Colonic mucosa (tissue), 4 donors: ENCODE results near the gene RFWD3. TPM values are rescaled to one million over a fixed set of nuclear protein-coding genes. Genes with fewer than 3 reads are reported as not detected.

ENCODE experiments used
- DNase-seq: peaks from one replicate; pipeline ENCODE4 v3.0.0-alpha.2; 2020
- H3K27ac ChIP-seq: fragments of 200-600 bp; one replicate; pipeline ENCODE4 v1.8.0; 2021
- H3K27me3 ChIP-seq: fragments of 200-600 bp; one replicate; pipeline ENCODE4 v1.8.0; 2021
- H3K36me3 ChIP-seq: fragments of 200-600 bp; one replicate; pipeline ENCODE4 v1.8.0; 2021
- H3K4me1 ChIP-seq: fragments of 200-600 bp; one replicate; pipeline ENCODE4 v1.8.0; 2021; ENCODE audit warnings: mild to moderate bottlenecking
- H3K4me3 ChIP-seq: fragments of 200-600 bp; one replicate; pipeline ENCODE4 v1.8.0; 2021
- H3K9ac ChIP-seq, 2 donors: one replicate each; pipeline ENCODE4 v1.7.0; 2013; ENCODE audit warnings: control low read depth in 2 of 2, low read depth in 2 of 2, low read length in 2 of 2
- H3K9me3 ChIP-seq: fragments of 200-600 bp; one replicate; pipeline ENCODE4 v1.8.0; 2021
- CTCF ChIP-seq: fragments of 200-600 bp; IDR thresholded peaks from one replicate; pipeline ENCODE4 v1.8.0; 2022; ENCODE audit warnings: antibody characterized with exemption, mild to moderate bottlenecking
- intact Hi-C: fragments of 100-400 bp; cut with DNase I; formaldehyde crosslinking; loops from one replicate; pipeline ENCODE4 v1.14.1; 2022
- total RNA-seq, 2 donors: library from RNA; stranded (reverse); fragmentation: NEBNext Ultra II Directional in 1 of 2; extraction: Animal tissue kit (Norgen Biotek cat#: 25700) in 1 of 2; gene quantifications; one replicate each; pipeline ENCODE4 v1.2.1, GENCODE V29; 2021
- donor health status: healthy.
- donor health status: DM: no; HTN: no; CAD: no.
- donor health status: DM: no; HTN: no; CAD: no.

Gene RFWD3
- total RNA-seq, 2 donors from 2014 or later, result 23.2 to 45.7 TPM

GRCh38 chr16:74596586-74596985, 70.1 kb downstream of the RFWD3 start:
- TF ChIP-seq CTCF, result no peak
- DNase-seq, result no peak
- no peaks in the 10 kb centered on the region for H3K27me3 ChIP-seq
- no peak overlapping the region for H3K9ac ChIP-seq
- H3K27ac ChIP-seq, result no peak overlapping the region
- H3K36me3 ChIP-seq, result no peaks in the 10 kb centered on the region
- no peak overlapping the region for H3K4me3 ChIP-seq
- no peaks in the 10 kb centered on the region for H3K4me1 ChIP-seq
- intact Hi-C loops, result no loop called here
- no peaks in the 10 kb centered on the region for H3K9me3 ChIP-seq

- Histone ChIP-seq H3K4me1 (no peaks in the 10 kb centered on the region), H3K36me3 (no peaks in the 10 kb centered on the region), H3K4me3 (no peak overlapping the region), H3K27me3 (no peaks in the 10 kb centered on the region), H3K27ac (no peak overlapping the region), H3K9me3 (no peaks in the 10 kb centered on the region), H3K9ac (no peak overlapping the region)
- no peak for DNase-seq
- TF ChIP-seq CTCF, result no peak
- intact Hi-C loops, result no loop called here
Observed at GRCh38 chr16:74592847-74593246, 73.8 kb downstream of the RFWD3 start.

- intact Hi-C loops, result no loop called here
- Histone ChIP-seq H3K4me1 (no peaks in the 10 kb centered on the region), H3K36me3 (no peaks in the 10 kb centered on the region), H3K27me3 (no peaks in the 10 kb centered on the region), H3K4me3 (no peak overlapping the region), H3K9ac (no peak overlapping the region), H3K9me3 (no peaks in the 10 kb centered on the region), H3K27ac (no peak overlapping the region)
- TF ChIP-seq CTCF, result no peak
- DNase-seq, result no peak
Observed at GRCh38 chr16:74591876-74592650, 74.6 kb downstream of the RFWD3 start.

- Histone ChIP-seq H3K36me3 (no peaks in the 10 kb centered on the region), H3K4me3 (no peak overlapping the region), H3K27me3 (no peaks in the 10 kb centered on the region), H3K9me3 (no peaks in the 10 kb centered on the region), H3K9ac (no peak overlapping the region), H3K4me1 (peaks cover 3% of the 10 kb centered on the region), H3K27ac (no peak overlapping the region)
- TF ChIP-seq CTCF, result no peak
- intact Hi-C loops, result no loop called here
- no peak for DNase-seq
Observed at GRCh38 chr16:74586948-74587347, 79.7 kb downstream of the RFWD3 start.

- H3K9ac ChIP-seq, result no peak overlapping the region
- H3K27me3 ChIP-seq, result no peaks in the 10 kb centered on the region
- no peak overlapping the region for H3K27ac ChIP-seq
- no peak for TF ChIP-seq CTCF
- peaks cover 3% of the 10 kb centered on the region for H3K4me1 ChIP-seq
- DNase-seq, result no peak
- H3K4me3 ChIP-seq, result no peak overlapping the region
- H3K9me3 ChIP-seq, result no peaks in the 10 kb centered on the region
- intact Hi-C loops, result no loop called here
- H3K36me3 ChIP-seq, result no peaks in the 10 kb centered on the region
Observed at GRCh38 chr16:74585846-74586443, 80.7 kb downstream of the RFWD3 start.
